ENCODE results near the gene NSG2.

NSG2 gene

GRCh38 chr5:174052636-174053035 is 7.1 kb downstream of the NSG2 start:
- no peak overlapping the region for H3K4me3 ChIP-seq (ENCODE audit: low read length, poor library complexity, severe bottlenecking)
- H3K79me2 ChIP-seq (ENCODE audit: insufficient read depth, low read length): no peaks in the 10 kb centered on the region
- no peak overlapping the region for H2AFZ ChIP-seq (ENCODE audit: low read length)
- H3K9me3 ChIP-seq (ENCODE audit: insufficient read depth, low read depth, low read length): no peaks in the 10 kb centered on the region
- H3K4me1 ChIP-seq (ENCODE audit: insufficient read depth, low read length, poor library complexity, severe bottlenecking): no peaks in the 10 kb centered on the region
- no peaks in the 10 kb centered on the region for H3K36me3 ChIP-seq (ENCODE audit: insufficient read depth, low read length)
- TF ChIP-seq EZH2phosphoT487 (IDR thresholded peaks at IDR 0.05; ENCODE audit: borderline replicate concordance) (no peak), CTCF (conservative IDR thresholded peaks at IDR 0.05; ENCODE audit: low read length) (no peak)
- H3K9me2 ChIP-seq (replicated peaks; ENCODE audit: low read depth, low read length): no peaks in the 10 kb centered on the region
- H3K4me2 ChIP-seq (ENCODE audit: low read depth, low read length, poor library complexity, severe bottlenecking): no peak overlapping the region
- no peaks in the 10 kb centered on the region for H3F3A ChIP-seq (ENCODE audit: low read depth)
- H4K20me1 ChIP-seq (ENCODE audit: insufficient read depth, low read length, poor library complexity, severe bottlenecking): no peaks in the 10 kb centered on the region
- H3K27me3 ChIP-seq (ENCODE audit: insufficient read depth, low read length, poor library complexity, severe bottlenecking): no peaks in the 10 kb centered on the region
- H3K9ac ChIP-seq (ENCODE audit: low read depth, low read length, poor library complexity, severe bottlenecking): no peak overlapping the region

- H3K9me2 ChIP-seq (replicated peaks; ENCODE audit: low read depth, low read length): no peaks in the 10 kb centered on the region
These were observed 8.4 kb downstream of the NSG2 start for GRCh38 chr5:174053905-174054304.

GRCh38 chr5:174056064-174056847 is 10.8 kb downstream of the NSG2 start:
- TF ChIP-seq EZH2phosphoT487 (IDR thresholded peaks at IDR 0.05; ENCODE audit: borderline replicate concordance) (no peak), CTCF (conservative IDR thresholded peaks at IDR 0.05; ENCODE audit: low read length) (no peak)
- H3K4me2 ChIP-seq (ENCODE audit: low read depth, low read length, poor library complexity, severe bottlenecking): no peak overlapping the region
- no peaks in the 10 kb centered on the region for H3K27me3 ChIP-seq (ENCODE audit: insufficient read depth, low read length, poor library complexity, severe bottlenecking)
- H3K9me2 ChIP-seq (replicated peaks; ENCODE audit: low read depth, low read length): no peaks in the 10 kb centered on the region
- no peaks in the 10 kb centered on the region for H3K79me2 ChIP-seq (ENCODE audit: insufficient read depth, low read length)
- H4K20me1 ChIP-seq (ENCODE audit: insufficient read depth, low read length, poor library complexity, severe bottlenecking): no peaks in the 10 kb centered on the region
- H3K4me1 ChIP-seq (ENCODE audit: insufficient read depth, low read length, poor library complexity, severe bottlenecking): no peaks in the 10 kb centered on the region
- no peak overlapping the region for H3K4me3 ChIP-seq (ENCODE audit: low read length, poor library complexity, severe bottlenecking)
- H3K9me3 ChIP-seq (ENCODE audit: insufficient read depth, low read depth, low read length): no peaks in the 10 kb centered on the region
- H3K36me3 ChIP-seq (ENCODE audit: insufficient read depth, low read length): no peaks in the 10 kb centered on the region
- H3F3A ChIP-seq (ENCODE audit: low read depth): no peaks in the 10 kb centered on the region
- no peak overlapping the region for H3K9ac ChIP-seq (ENCODE audit: low read depth, low read length, poor library complexity, severe bottlenecking)
- H2AFZ ChIP-seq (ENCODE audit: low read length): no peak overlapping the region

More at GRCh38 chr5:174053905-174054304, 8.4 kb downstream of the NSG2 start:
- Histone ChIP-seq H3K4me1 (ENCODE audit: insufficient read depth, low read length, poor library complexity, severe bottlenecking) (no peaks in the 10 kb centered on the region), H3K27me3 (ENCODE audit: insufficient read depth, low read length, poor library complexity, severe bottlenecking) (no peaks in the 10 kb centered on the region), H4K20me1 (ENCODE audit: insufficient read depth, low read length, poor library complexity, severe bottlenecking) (no peaks in the 10 kb centered on the region), H3K79me2 (ENCODE audit: insufficient read depth, low read length) (no peaks in the 10 kb centered on the region), H3K9me3 (ENCODE audit: insufficient read depth, low read depth, low read length) (no peaks in the 10 kb centered on the region), H3F3A (ENCODE audit: low read depth) (no peaks in the 10 kb centered on the region), H3K9ac (ENCODE audit: low read depth, low read length, poor library complexity, severe bottlenecking) (no peak overlapping the region), H3K36me3 (ENCODE audit: insufficient read depth, low read length) (no peaks in the 10 kb centered on the region), H3K4me3 (ENCODE audit: low read length, poor library complexity, severe bottlenecking) (no peak overlapping the region), H2AFZ (ENCODE audit: low read length) (no peak overlapping the region), H3K4me2 (ENCODE audit: low read depth, low read length, poor library complexity, severe bottlenecking) (no peak overlapping the region)
- TF ChIP-seq EZH2phosphoT487 (IDR thresholded peaks at IDR 0.05; ENCODE audit: borderline replicate concordance): no peak

- no peak for TF ChIP-seq EZH2phosphoT487 (IDR thresholded peaks at IDR 0.05; ENCODE audit: borderline replicate concordance)
- no peak for TF ChIP-seq CTCF (conservative IDR thresholded peaks at IDR 0.05; ENCODE audit: low read length)
- Histone ChIP-seq H3K4me2 (ENCODE audit: low read depth, low read length, poor library complexity, severe bottlenecking) (no peak overlapping the region), H3K9me3 (ENCODE audit: insufficient read depth, low read depth, low read length) (no peaks in the 10 kb centered on the region), H3K9me2 (replicated peaks; ENCODE audit: low read depth, low read length) (no peaks in the 10 kb centered on the region), H3K27me3 (ENCODE audit: insufficient read depth, low read length, poor library complexity, severe bottlenecking) (no peaks in the 10 kb centered on the region), H3K4me1 (ENCODE audit: insufficient read depth, low read length, poor library complexity, severe bottlenecking) (no peaks in the 10 kb centered on the region), H3F3A (ENCODE audit: low read depth) (no peaks in the 10 kb centered on the region), H2AFZ (ENCODE audit: low read length) (no peak overlapping the region), H3K9ac (ENCODE audit: low read depth, low read length, poor library complexity, severe bottlenecking) (no peak overlapping the region), H4K20me1 (ENCODE audit: insufficient read depth, low read length, poor library complexity, severe bottlenecking) (no peaks in the 10 kb centered on the region), H3K79me2 (ENCODE audit: insufficient read depth, low read length) (no peaks in the 10 kb centered on the region), H3K36me3 (ENCODE audit: insufficient read depth, low read length) (no peaks in the 10 kb centered on the region), H3K4me3 (ENCODE audit: low read length, poor library complexity, severe bottlenecking) (no peak overlapping the region)
These were observed 11.7 kb downstream of the NSG2 start for GRCh38 chr5:174057206-174057605.
